ENCODE results near the gene PIM1. TPM values are rescaled to one million over a fixed set of nuclear protein-coding genes. Genes with fewer than 3 reads are reported as not detected.

Gene PIM1
- polyA plus RNA-seq, 1 of the 3 experiments (the other 2 are of a cell fraction) = 33.9 TPM

DNA sequence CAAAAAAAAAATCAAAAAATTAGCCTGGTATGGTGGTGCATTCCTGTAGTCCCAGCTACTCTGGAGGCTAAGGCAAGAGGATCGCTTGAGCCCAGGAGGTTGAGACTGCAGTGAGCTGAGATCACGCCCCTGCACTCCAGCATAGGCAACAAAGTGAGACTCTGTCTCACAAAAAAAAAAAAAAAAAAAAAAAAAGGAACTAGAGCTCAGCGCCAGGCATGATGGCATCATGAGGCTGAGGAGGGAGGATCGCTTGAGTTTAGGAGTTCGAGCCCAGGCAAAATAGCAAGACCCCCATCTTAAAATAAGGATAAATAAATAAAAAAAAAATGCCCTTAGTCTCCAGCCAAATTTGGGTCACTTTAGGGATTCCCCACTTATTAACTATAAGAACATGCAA lies 40.4 kb upstream of the PIM1 start:
- Histone ChIP-seq H3K4me3 (ENCODE audit: low read depth in 2 of 2, low read length in 1 of 2) (no peak overlapping the region), H3K4me2 (no peak overlapping the region), H3K27ac (ENCODE audit: low read depth in 2 of 2, low read length in 1 of 2) (no peak overlapping the region), H3K27me3 (ENCODE audit: insufficient read depth) (no peaks in the 10 kb centered on the region), H3K9ac (no peak overlapping the region), H3K36me3 (replicated peaks in 1 of 2; ENCODE audit: control insufficient read depth in 1 of 2, insufficient read depth in 2 of 2, low read length in 1 of 2) (no peaks in the 10 kb centered on the region), H3F3A (replicated peaks; ENCODE audit: insufficient read depth) (peaks cover 12% of the 10 kb centered on the region), H3K9me2 (no peaks in the 10 kb centered on the region), H3K4me1 (ENCODE audit: control insufficient read depth in 1 of 2, insufficient read depth in 2 of 2, low read depth in 1 of 2, low read length in 1 of 2) (peaks cover 15 to 20% of the 10 kb centered on the region in 2 experiments; a peak in 2 of 4 replicates), H4K20me1 (ENCODE audit: insufficient read depth) (no peaks in the 10 kb centered on the region), H2AFZ (ENCODE audit: low read depth) (no peak overlapping the region), H3K9me3 (no peaks in the 10 kb centered on the region), H3K79me2 (ENCODE audit: insufficient read depth) (no peaks in the 10 kb centered on the region)
- DNase-seq = no peak
- POLR2A ChIA-PET = interaction anchor here (1.4 kb wide), 1 partner anchor 40 kb away, joined by 4 read pairs; the partner anchor contains the start of gene PIM1
- no peak for TF ChIP-seq NRF1 (IDR thresholded peaks at IDR 0.05; ENCODE audit: low read depth, low read length)
- no peak for TF ChIP-seq RXRA (IDR thresholded peaks at IDR 0.05; ENCODE audit: borderline replicate concordance, low read depth)
- no peak for TF ChIP-seq RAD21 (IDR thresholded peaks at IDR 0.05; ENCODE audit: low read length)
- no peak for TF ChIP-seq ZBTB33 (IDR thresholded peaks at IDR 0.05; ENCODE audit: borderline replicate concordance, low read depth)
- TF ChIP-seq RCOR1 (IDR thresholded peaks at IDR 0.05; ENCODE audit: low read length) = no peak
- no peak for TF ChIP-seq SIN3A (IDR thresholded peaks at IDR 0.05; ENCODE audit: borderline replicate concordance, low read depth, low read length)
- TF ChIP-seq USF2 (IDR thresholded peaks at IDR 0.05; ENCODE audit: borderline replicate concordance, low read depth, low read length) = no peak
- no peak for TF ChIP-seq POLR2AphosphoS5 (IDR thresholded peaks at IDR 0.05; ENCODE audit: low read depth, low read length)
- TF ChIP-seq, protein P1, sequence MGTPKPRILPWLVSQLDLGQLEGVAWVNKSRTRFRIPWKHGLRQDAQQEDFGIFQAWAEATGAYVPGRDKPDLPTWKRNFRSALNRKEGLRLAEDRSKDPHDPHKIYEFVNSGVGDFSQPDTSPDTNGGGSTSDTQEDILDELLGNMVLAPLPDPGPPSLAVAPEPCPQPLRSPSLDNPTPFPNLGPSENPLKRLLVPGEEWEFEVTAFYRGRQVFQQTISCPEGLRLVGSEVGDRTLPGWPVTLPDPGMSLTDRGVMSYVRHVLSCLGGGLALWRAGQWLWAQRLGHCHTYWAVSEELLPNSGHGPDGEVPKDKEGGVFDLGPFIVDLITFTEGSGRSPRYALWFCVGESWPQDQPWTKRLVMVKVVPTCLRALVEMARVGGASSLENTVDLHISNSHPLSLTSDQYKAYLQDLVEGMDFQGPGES (IDR thresholded peaks at IDR 0.05; ENCODE audit: low read depth, low read length) = no peak
- TF ChIP-seq FOXM1 (IDR thresholded peaks at IDR 0.05; ENCODE audit: low read depth) = no peak
- TF ChIP-seq EP300 (IDR thresholded peaks at IDR 0.05; ENCODE audit: borderline replicate concordance in 1 of 2, low read depth in 1 of 2, low read length in 1 of 2) = no peak
- TF ChIP-seq ELF1 (IDR thresholded peaks at IDR 0.05) = no peak
- TF ChIP-seq NFIC (IDR thresholded peaks at IDR 0.05; ENCODE audit: borderline replicate concordance) = no peak
- no peak for TF ChIP-seq USF1 (IDR thresholded peaks at IDR 0.05; ENCODE audit: borderline replicate concordance, low read depth)
- no peak for TF ChIP-seq TEAD4 (IDR thresholded peaks at IDR 0.05; ENCODE audit: borderline replicate concordance, insufficient read depth)
- TF ChIP-seq CHD2 (IDR thresholded peaks at IDR 0.05; ENCODE audit: low read length, partially characterized antibody) = no peak
- TF ChIP-seq FOSL2 (IDR thresholded peaks at IDR 0.05; ENCODE audit: borderline replicate concordance, low read depth) = no peak
- TF ChIP-seq TAF1 (IDR thresholded peaks at IDR 0.05; ENCODE audit: borderline replicate concordance, low read depth, low read length) = no peak
- no peak for TF ChIP-seq JUND (IDR thresholded peaks at IDR 0.05)
- CTCF ChIA-PET = interaction anchor here (1.8 to 5.1 kb wide), 4 partner anchors 42 to 111 kb away, joined by 7 to 61 read pairs (median 18); partner anchors contain the start of gene PIM1
- 98% methylated on average over 5 of the region's 5 CpGs for WGBS (ENCODE audit: low lambda C conversion rate)
